ENCODE data around the gene ANKS3. TPM values are rescaled to one million over a fixed set of nuclear protein-coding genes. Genes with fewer than 3 reads are reported as not detected.

Gene ANKS3
- total and polyA plus RNA-seq, 12 donors: 5.1 to 33.7 (median 8.3) TPM

DNA sequence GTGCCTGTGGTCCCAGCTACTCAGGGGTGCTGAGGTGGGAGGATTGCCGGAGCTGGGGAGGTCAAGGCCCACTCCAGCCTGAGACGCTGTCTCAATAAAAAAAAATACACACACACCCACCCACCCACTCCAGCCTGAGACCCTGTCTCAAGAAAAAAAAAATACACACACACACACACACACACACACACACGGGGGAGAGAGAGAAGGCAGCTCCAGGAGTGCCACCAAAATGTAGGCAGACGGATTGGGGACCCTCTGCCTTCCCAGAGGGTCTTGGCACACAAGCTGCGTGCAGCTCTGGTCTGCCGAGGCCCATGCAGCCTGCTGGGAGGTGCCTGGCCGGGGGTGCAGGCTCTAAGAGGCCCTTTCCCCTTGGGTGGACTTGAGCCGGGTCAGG lies 46.7 kb downstream of the ANKS3 start:
- peaks cover 0 to 83% (median 12%) of the 10 kb centered on the region in 9 donors for H3K36me3 ChIP-seq
- intact Hi-C loops (cut with DNase I): loop anchor here in 1 of 10 donors (10.0 kb wide), 1 partner anchor 173 kb away; no protein-coding TSS in a partner anchor
- ATAC-seq (no peak), DNase-seq (no peak)
- TF ChIP-seq, protein P1, sequence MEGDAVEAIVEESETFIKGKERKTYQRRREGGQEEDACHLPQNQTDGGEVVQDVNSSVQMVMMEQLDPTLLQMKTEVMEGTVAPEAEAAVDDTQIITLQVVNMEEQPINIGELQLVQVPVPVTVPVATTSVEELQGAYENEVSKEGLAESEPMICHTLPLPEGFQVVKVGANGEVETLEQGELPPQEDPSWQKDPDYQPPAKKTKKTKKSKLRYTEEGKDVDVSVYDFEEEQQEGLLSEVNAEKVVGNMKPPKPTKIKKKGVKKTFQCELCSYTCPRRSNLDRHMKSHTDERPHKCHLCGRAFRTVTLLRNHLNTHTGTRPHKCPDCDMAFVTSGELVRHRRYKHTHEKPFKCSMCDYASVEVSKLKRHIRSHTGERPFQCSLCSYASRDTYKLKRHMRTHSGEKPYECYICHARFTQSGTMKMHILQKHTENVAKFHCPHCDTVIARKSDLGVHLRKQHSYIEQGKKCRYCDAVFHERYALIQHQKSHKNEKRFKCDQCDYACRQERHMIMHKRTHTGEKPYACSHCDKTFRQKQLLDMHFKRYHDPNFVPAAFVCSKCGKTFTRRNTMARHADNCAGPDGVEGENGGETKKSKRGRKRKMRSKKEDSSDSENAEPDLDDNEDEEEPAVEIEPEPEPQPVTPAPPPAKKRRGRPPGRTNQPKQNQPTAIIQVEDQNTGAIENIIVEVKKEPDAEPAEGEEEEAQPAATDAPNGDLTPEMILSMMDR (IDR thresholded peaks at IDR 0.05): no peak
- peaks cover 0 to 19% (median 4%) of the 10 kb centered on the region in 9 donors for H3K4me1 ChIP-seq
- peak overlapping the region in 1 of 10 donors; percentile 44 for H3K27ac ChIP-seq
- no peaks in the 10 kb centered on the region for H3K27me3 ChIP-seq
- WGBS, 2 donors: 86 to 87% methylated on average over 8 of the region's 8 CpGs
- H3K9me3 ChIP-seq: no peaks in the 10 kb centered on the region
- H3K4me3 ChIP-seq: no peak overlapping the region

DNA sequence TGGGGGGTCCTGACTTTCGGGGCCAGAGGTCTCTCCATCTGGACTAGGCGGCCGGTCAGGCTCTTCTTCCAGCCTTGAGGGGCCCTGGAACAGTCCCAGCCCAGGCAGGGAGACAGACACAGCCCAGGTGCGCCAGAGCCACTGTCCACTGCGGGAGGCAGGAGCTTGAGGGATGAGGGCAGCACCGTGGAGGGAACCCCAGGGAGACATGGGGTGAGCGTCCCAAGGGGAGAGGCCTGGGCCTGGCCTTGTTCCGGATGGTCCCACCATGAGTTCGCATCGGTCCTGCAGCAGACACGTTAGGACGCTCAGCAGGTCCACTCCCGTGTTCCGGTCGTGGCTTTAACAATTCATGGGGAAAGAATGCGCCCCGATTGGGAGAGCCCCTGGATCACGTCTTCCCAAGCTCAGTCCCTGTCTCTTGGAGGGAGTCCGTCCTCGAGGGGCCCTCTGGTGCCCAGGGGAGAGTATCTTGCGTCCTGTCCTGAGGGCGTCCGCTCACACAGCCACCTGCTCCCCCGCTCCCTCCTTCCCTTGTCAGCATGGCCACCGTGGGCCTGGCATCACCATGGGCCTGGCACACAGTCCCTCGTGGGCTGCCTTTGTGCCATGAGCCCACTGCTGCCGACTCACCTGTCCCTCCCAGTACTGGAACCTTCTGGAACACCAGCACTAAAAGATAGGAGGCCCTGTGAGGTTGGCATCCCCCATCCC lies 47.4 kb downstream of the ANKS3 start:
- DNase-seq (no peak), ATAC-seq (no peak)
- TF ChIP-seq, protein P1 (IDR thresholded peaks at IDR 0.05): no peak
- intact Hi-C loops (cut with DNase I): loop anchor here in 1 of 10 donors (10.0 kb wide), 1 partner anchor 172 kb away; no protein-coding TSS in a partner anchor
- H3K27me3 ChIP-seq: no peaks in the 10 kb centered on the region
- no peak overlapping the region for H3K4me3 ChIP-seq
- H3K9me3 ChIP-seq: no peaks in the 10 kb centered on the region
- H3K27ac ChIP-seq: no peak overlapping the region
- WGBS, 2 donors: 93 to 95% methylated on average over 26 to 27 of the region's 27 CpGs
- H3K4me1 ChIP-seq: peaks cover 0 to 26% (median 3%) of the 10 kb centered on the region in 9 donors
- peaks cover 0 to 91% (median 12%) of the 10 kb centered on the region in 9 donors for H3K36me3 ChIP-seq

DNA sequence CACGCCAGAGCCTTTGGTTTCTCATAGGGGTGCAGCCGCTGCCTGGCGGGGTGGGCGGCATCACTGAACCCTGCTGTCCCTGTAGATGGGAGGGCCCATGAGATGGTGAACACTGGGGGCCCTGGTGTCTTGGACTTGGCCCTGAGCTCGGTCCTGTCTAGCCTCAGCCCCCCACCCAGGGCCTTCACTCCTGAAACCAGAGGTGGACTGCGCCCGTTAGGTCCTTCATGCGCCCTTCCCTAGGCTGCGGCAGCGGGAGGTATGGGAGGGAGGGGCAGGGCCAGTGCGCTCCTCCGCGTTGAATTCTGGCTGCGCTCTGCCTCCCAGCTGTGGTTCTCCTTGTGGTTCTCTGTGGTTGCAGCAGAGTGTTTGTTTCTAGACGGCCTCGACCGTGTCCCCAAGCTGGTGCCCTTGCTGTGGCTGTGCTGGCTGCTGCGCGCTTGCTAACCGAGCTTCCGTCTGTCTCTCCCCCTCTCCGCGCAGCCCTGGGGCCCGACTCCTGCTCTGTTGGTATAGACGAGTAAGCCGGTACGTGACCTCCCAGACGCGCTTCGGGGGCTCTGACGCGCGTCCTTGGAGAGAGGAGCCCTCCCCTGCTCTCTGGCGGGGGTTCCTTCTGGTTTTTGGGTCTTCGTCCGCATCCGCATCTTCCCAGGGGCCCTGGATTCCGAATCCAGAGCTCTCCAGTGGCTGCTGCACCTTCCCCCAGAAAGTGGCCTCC lies 48.1 kb downstream of the ANKS3 start:
- peaks cover 0 to 94% (median 12%) of the 10 kb centered on the region in 9 donors for H3K36me3 ChIP-seq
- TF ChIP-seq, protein P1 (IDR thresholded peaks at IDR 0.05): no peak
- peak overlapping the region in 1 of 10 donors; percentile 41 for H3K27ac ChIP-seq
- no peak for DNase-seq
- intact Hi-C loops (cut with DNase I): loop anchor here in 1 of 10 donors (10.0 kb wide), 1 partner anchor 171 kb away; no protein-coding TSS in a partner anchor
- H3K27me3 ChIP-seq: no peaks in the 10 kb centered on the region
- no peaks in the 10 kb centered on the region for H3K9me3 ChIP-seq
- 94 to 96% methylated on average over 38 of the region's 38 CpGs for WGBS, 2 donors
- peaks cover 0 to 31% (median 8%) of the 10 kb centered on the region in 9 donors for H3K4me1 ChIP-seq
- H3K4me3 ChIP-seq: no peak overlapping the region
- ATAC-seq: no peak

DNA sequence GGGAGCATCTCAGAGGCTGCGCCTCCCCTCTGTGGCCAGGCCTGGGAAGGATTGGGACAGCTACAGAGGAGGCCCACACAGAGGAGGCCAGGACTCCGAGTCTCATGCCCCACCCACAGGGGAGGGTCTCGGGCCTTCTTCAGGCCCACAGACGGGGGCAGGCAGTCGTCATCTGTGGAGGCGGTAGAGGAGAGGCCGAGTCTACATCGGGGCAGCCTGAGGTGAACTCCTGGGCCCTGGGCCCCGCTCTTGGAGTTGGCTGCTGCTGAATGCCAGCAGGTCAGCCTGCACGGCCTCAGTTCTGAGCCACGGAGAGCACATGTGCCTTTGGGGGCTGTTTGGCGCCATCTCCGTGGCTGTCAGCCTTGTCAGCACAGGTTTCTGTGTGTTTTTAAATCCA lies 48.8 kb downstream of the ANKS3 start:
- Histone ChIP-seq H3K4me3 (no peak overlapping the region), H3K36me3 (peaks cover 0 to 96% (median 12%) of the 10 kb centered on the region in 9 donors), H3K9me3 (no peaks in the 10 kb centered on the region), H3K27ac (peak overlapping the region in 1 of 10 donors; percentile 41), H3K27me3 (no peaks in the 10 kb centered on the region), H3K4me1 (peaks cover 0 to 38% (median 13%) of the 10 kb centered on the region in 9 donors)
- ATAC-seq (no peak), DNase-seq (no peak)
- intact Hi-C loops (cut with DNase I): loop anchor here in 1 of 10 donors (10.0 kb wide), 1 partner anchor 170 kb away; no protein-coding TSS in a partner anchor
- WGBS, 2 donors: 88 to 90% methylated on average over 13 of the region's 13 CpGs
- TF ChIP-seq, protein P1 (IDR thresholded peaks at IDR 0.05): no peak
